ENCODE measurements around the gene PGAM2. TPM values are rescaled to one million over a fixed set of nuclear protein-coding genes. Genes with fewer than 3 reads are reported as not detected.
"Not testable (repeated sequence)": the region's sequence is repeated elsewhere in the genome, so short reads cannot be mapped to it uniquely, and the experiment has no call there.

Gene PGAM2
- total RNA-seq, 2 donors from 2014 or later: 0.92 TPM; not detected in 1

DNA sequence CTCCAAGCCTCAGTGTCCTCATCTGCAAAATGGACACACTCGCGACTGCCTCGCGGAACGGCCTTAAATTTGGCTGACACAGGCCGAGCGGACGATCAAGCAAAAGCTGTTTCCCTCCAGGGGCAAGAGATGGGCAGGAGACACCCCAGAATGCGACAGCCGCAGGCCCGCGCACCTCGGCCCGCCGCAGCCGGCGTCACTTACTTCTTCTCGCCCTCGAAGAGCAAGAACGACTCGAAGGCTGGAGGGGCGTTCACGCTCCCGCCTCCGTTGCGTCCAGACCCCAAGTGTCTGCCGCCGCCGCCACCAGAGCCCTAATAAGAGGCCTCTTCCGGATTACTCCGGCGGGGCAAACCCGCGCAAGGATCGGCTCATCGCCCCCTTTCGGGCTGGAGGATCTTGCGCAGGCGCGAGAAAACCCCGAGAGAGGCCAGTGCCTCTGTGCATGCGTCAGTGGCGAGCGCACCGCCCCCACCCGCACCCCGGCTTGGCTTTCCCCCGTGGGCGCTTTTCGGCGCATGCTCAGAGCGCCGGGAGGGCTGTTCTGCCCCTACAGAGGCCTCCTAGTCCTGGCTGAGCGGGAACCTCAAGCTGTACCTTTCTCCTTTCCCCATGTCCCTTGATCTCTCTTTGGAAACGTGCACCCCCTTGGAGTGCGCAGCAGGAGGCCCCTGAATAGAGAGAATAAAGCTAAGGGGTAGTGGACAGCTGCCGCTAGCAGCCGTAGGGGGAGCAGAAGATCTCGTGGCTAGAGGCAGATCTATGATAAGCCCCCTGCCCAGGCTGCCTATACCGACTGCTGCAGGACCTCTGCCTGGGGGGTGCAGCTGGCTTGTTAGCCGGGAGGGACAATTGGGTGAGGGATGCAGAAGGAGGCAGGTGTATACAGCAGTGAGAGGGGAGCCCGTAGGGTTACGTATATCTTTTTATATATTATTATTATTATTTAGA, 46.2 kb downstream of the PGAM2 start:
- H3K27ac Mint-ChIP-seq: peak overlapping the region; percentile 89
- peak overlapping the region; percentile 88 for H3K4me3 Mint-ChIP-seq
- peak; percentile 94 for ATAC-seq
- H3K36me3 Mint-ChIP-seq (ENCODE audit: low read depth); H3K27me3 Mint-ChIP-seq; H3K4me1 Mint-ChIP-seq; H3K9me3 ChIP-seq (ENCODE audit: control insufficient read depth, low read length, poor library complexity, severe bottlenecking): not testable (repeated sequence)
- peak; percentile 98 to 100 (median 99) for DNase-seq

GRCh38 chr7:44015090-44015489, 50.3 kb downstream of the PGAM2 start:
- H3K4me1 Mint-ChIP-seq; H3K4me3 Mint-ChIP-seq; H3K9me3 ChIP-seq (ENCODE audit: control insufficient read depth, low read length, poor library complexity, severe bottlenecking); H3K27ac Mint-ChIP-seq; H3K36me3 Mint-ChIP-seq (ENCODE audit: low read depth); ATAC-seq; DNase-seq; H3K27me3 Mint-ChIP-seq: not testable (repeated sequence)

Other genes with a start within 250 kb of the PGAM2 start
- 10 to 100 TPM; 42.3 to 50.4 TPM for gene MRPS24, start 196.1 kb downstream of the PGAM2 start, total RNA-seq
- gene URGCP, start 159.0 kb downstream of the PGAM2 start, total RNA-seq: 10 to 100 TPM; 22.0 to 23.3 TPM
- gene UBE2D4, start 139.1 kb downstream of the PGAM2 start, total RNA-seq: 1 to 10 TPM; 6.4 to 6.9 TPM
- under 1 TPM in 1 of 2 donors, not detected in 1; 0.18 TPM for gene SPDYE1, start 67.7 kb downstream of the PGAM2 start, total RNA-seq
- gene DBNL, start 20.9 kb downstream of the PGAM2 start, total RNA-seq: 100 to 1,000 TPM in 1 of 2 donors, 10 to 100 TPM in 1; 91.1 to 104 TPM
- 10 to 100 TPM; 27.2 to 29.7 TPM for gene POLM, start 17.0 kb upstream of the PGAM2 start, total RNA-seq
- gene AEBP1, start 38.8 kb upstream of the PGAM2 start, total RNA-seq: 1 to 10 TPM; 1.1 to 4.2 TPM
- gene POLD2, start 58.0 kb upstream of the PGAM2 start, total RNA-seq: 10 to 100 TPM; 46.3 to 53.3 TPM
- gene MYL7, start 75.8 kb upstream of the PGAM2 start, total RNA-seq: not detected
- under 1 TPM in 1 of 2 donors, not detected in 1; 0.45 TPM for gene GCK, start 123.9 kb upstream of the PGAM2 start, total RNA-seq
- gene YKT6, start 135.4 kb upstream of the PGAM2 start, total RNA-seq: 10 to 100 TPM; 68.2 to 68.9 TPM